ENCODE results near the gene REEP2. TPM values are rescaled to one million over a fixed set of nuclear protein-coding genes. Genes with fewer than 3 reads are reported as not detected.

REEP2 gene
- total and polyA plus RNA-seq, 2 experiments from 2014 or later, result 5.0 to 8.6 TPM

DNA sequence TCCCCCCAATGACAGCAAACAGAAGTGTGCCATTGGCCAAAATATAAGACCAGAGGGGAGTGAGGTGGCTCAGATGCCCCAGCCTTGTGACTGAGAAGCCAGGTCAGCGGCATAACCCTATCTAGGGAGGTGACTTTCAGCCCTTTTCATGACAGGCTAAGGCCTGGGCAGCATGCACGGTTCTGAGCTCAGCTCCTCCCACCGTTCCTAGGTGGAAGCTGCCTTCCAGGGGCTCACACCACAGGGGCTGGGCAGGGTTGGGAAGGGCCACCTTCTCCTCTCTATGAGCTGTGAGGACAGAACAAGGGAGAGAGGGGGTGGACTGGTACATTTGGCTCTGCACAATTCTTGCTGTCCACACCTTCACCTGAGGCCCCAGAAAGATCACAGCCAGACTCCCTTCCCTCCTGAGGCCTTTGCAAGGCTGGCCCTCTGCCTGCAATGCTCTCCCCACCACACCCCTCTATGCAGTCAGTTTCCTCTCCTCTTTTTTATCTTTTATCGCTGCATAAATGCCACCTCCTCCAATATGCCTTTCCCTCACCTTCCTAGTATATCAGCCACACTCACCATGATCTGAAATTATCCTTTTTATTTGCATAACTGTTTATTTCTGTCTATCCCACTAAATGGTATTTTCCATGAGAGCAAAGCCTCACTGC is 21.3 kb downstream of the REEP2 start:
- Histone ChIP-seq H3F3A (ENCODE audit: insufficient read depth) (no peaks in the 10 kb centered on the region), H3K9me2 (ENCODE audit: insufficient read depth) (no peaks in the 10 kb centered on the region), H3K9me3 (ENCODE audit: low read depth) (no peaks in the 10 kb centered on the region), H3K4me1 (ENCODE audit: insufficient read depth) (peaks cover 14% of the 10 kb centered on the region), H3K27ac (no peak overlapping the region), H3K4me2 (ENCODE audit: unreplicated experiment) (no peak overlapping the region), H2AFZ (no peak overlapping the region), H3K27me3 (replicated peaks; ENCODE audit: insufficient read depth) (no peaks in the 10 kb centered on the region), H3K79me2 (ENCODE audit: insufficient read depth) (no peaks in the 10 kb centered on the region), H4K20me1 (ENCODE audit: insufficient read depth) (no peaks in the 10 kb centered on the region), H3K9ac (no peak overlapping the region), H3K4me3 (no peak overlapping the region), H3K36me3 (ENCODE audit: low read depth) (no peaks in the 10 kb centered on the region)
- TF ChIP-seq EZH2 (IDR thresholded peaks at IDR 0.05; ENCODE audit: insufficient read depth, poor library complexity, severe bottlenecking) (no peak), EZH2phosphoT487 (IDR thresholded peaks at IDR 0.05; ENCODE audit: insufficient read depth, low read depth) (no peak)
- DNase-seq, result no peak
- WGBS, 2 experiments (ENCODE audit: low coverage in 1 of 2, low lambda C conversion rate in 2 of 2, missing lambda C conversion rate in 2 of 2), result 65 to 73% methylated on average over 4 of the region's 4 CpGs
- in situ Hi-C loops (cut with MboI), result no loop called here

GRCh38 chr5:138461343-138462125 is 22.7 kb downstream of the REEP2 start:
- Histone ChIP-seq H2AFZ (peak overlapping the region; percentile 52), H4K20me1 (ENCODE audit: insufficient read depth) (peaks cover 5% of the 10 kb centered on the region; the same call in 1 of the 2 replicates), H3K4me2 (ENCODE audit: unreplicated experiment) (no peak overlapping the region), H3K27ac (peak overlapping the region; percentile 25; the same call in 1 of the 2 replicates), H3F3A (ENCODE audit: insufficient read depth) (peaks cover 3% of the 10 kb centered on the region; the same call in 1 of the 2 replicates), H3K4me3 (no peak overlapping the region), H3K9ac (peak overlapping the region; percentile 18), H3K4me1 (ENCODE audit: insufficient read depth) (peaks cover 14% of the 10 kb centered on the region), H3K27me3 (replicated peaks; ENCODE audit: insufficient read depth) (no peaks in the 10 kb centered on the region), H3K36me3 (ENCODE audit: low read depth) (peaks cover under 1% of the 10 kb centered on the region; the same call in 1 of the 2 replicates), H3K9me3 (ENCODE audit: low read depth) (no peaks in the 10 kb centered on the region), H3K79me2 (ENCODE audit: insufficient read depth) (peaks cover 11% of the 10 kb centered on the region), H3K9me2 (ENCODE audit: insufficient read depth) (no peaks in the 10 kb centered on the region)
- TF ChIP-seq EZH2phosphoT487 (IDR thresholded peaks at IDR 0.05; ENCODE audit: insufficient read depth, low read depth) (no peak), EZH2 (IDR thresholded peaks at IDR 0.05; ENCODE audit: insufficient read depth, poor library complexity, severe bottlenecking) (no peak)
- 60 to 70% methylated on average over 11 of the region's 11 CpGs for WGBS, 2 experiments (ENCODE audit: low coverage in 1 of 2, low lambda C conversion rate in 2 of 2, missing lambda C conversion rate in 2 of 2)
- in situ Hi-C loops (cut with MboI), result no loop called here
- DNase-seq, result peak; percentile 91

GRCh38 chr5:138463419-138464007 is 24.7 kb downstream of the REEP2 start:
- 5 to 20% methylated on average over 11 to 21 of the region's 21 CpGs for WGBS, 2 experiments (ENCODE audit: low coverage in 1 of 2, low lambda C conversion rate in 2 of 2, missing lambda C conversion rate in 2 of 2)
- peaks cover 19% of the 10 kb centered on the region; the same call in 1 of the 2 replicates for H3K36me3 ChIP-seq (ENCODE audit: low read depth)
- peak; percentile 59 for DNase-seq

DNA sequence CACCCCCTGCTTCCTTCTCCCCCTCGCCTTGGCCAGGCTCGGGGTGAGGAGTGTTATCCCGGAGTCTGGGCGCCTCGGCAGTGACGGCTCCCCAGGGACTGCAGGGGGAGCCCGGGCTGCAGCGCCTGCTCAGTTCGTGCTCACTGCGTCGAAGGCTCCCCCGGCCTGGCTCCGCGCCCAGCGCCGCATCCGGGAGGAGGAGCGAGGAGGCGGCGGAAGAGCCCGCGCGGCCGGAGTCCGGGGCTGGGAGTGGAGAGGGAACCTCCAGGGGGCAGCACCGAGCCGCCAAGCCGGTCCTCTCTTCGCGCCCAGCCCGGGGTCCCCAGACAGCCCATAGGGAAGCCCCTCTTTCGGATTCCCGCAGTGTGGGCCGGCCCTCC is 25.1 kb downstream of the REEP2 start:
- Histone ChIP-seq H3K79me2 (ENCODE audit: insufficient read depth) (peaks cover 35% of the 10 kb centered on the region), H3K4me3 (peak overlapping the region; percentile 85), H3K27ac (peak overlapping the region; percentile 96), H3K4me1 (ENCODE audit: insufficient read depth) (peaks cover 32% of the 10 kb centered on the region), H3K9me3 (ENCODE audit: low read depth) (no peaks in the 10 kb centered on the region), H3F3A (ENCODE audit: insufficient read depth) (peaks cover 27% of the 10 kb centered on the region), H3K4me2 (ENCODE audit: unreplicated experiment) (peak overlapping the region; percentile 99), H3K27me3 (replicated peaks; ENCODE audit: insufficient read depth) (no peaks in the 10 kb centered on the region), H3K36me3 (ENCODE audit: low read depth) (peaks cover 22% of the 10 kb centered on the region; the same call in 1 of the 2 replicates), H3K9me2 (ENCODE audit: insufficient read depth) (no peaks in the 10 kb centered on the region), H2AFZ (peak overlapping the region; percentile 84), H4K20me1 (ENCODE audit: insufficient read depth) (peaks cover 20% of the 10 kb centered on the region), H3K9ac (peak overlapping the region; percentile 90)
- DNase-seq, result peak; percentile 97
- WGBS, 2 experiments (ENCODE audit: low coverage in 1 of 2, low lambda C conversion rate in 2 of 2, missing lambda C conversion rate in 2 of 2), result 1 to 3% methylated on average over 26 to 28 of the region's 34 CpGs
- no peak for TF ChIP-seq EZH2 (IDR thresholded peaks at IDR 0.05; ENCODE audit: insufficient read depth, poor library complexity, severe bottlenecking)
- no peak for TF ChIP-seq EZH2phosphoT487 (IDR thresholded peaks at IDR 0.05; ENCODE audit: insufficient read depth, low read depth)
- in situ Hi-C loops (cut with MboI), result no loop called here

More at GRCh38 chr5:138463419-138464007, 24.7 kb downstream of the REEP2 start:
- TF ChIP-seq EZH2 (IDR thresholded peaks at IDR 0.05; ENCODE audit: insufficient read depth, poor library complexity, severe bottlenecking), result no peak
- no peak for TF ChIP-seq EZH2phosphoT487 (IDR thresholded peaks at IDR 0.05; ENCODE audit: insufficient read depth, low read depth)
- H3K4me3 ChIP-seq, result peak overlapping the region; percentile 85
- no peaks in the 10 kb centered on the region for H3K27me3 ChIP-seq (replicated peaks; ENCODE audit: insufficient read depth)
- in situ Hi-C loops (cut with MboI), result no loop called here
- H3K79me2 ChIP-seq (ENCODE audit: insufficient read depth), result peaks cover 30% of the 10 kb centered on the region
- peak overlapping the region; percentile 84 for H2AFZ ChIP-seq
- H3K4me2 ChIP-seq (ENCODE audit: unreplicated experiment), result peak overlapping the region; percentile 99
- no peaks in the 10 kb centered on the region for H3K9me2 ChIP-seq (ENCODE audit: insufficient read depth)
- H3F3A ChIP-seq (ENCODE audit: insufficient read depth), result peaks cover 22% of the 10 kb centered on the region
- peak overlapping the region; percentile 96 for H3K27ac ChIP-seq
- H3K9me3 ChIP-seq (ENCODE audit: low read depth), result no peaks in the 10 kb centered on the region
- peaks cover 28% of the 10 kb centered on the region for H3K4me1 ChIP-seq (ENCODE audit: insufficient read depth)
- peak overlapping the region; percentile 90 for H3K9ac ChIP-seq
- H4K20me1 ChIP-seq (ENCODE audit: insufficient read depth), result peaks cover 18% of the 10 kb centered on the region
